ENCODE results near the gene CDH4. TPM values are rescaled to one million over a fixed set of nuclear protein-coding genes. Genes with fewer than 3 reads are reported as not detected.

The CDH4 gene
- total and polyA plus RNA-seq, 9 of the 15 experiments (the other 6 are each of a cell fraction or from before 2014, with no cell fraction given) = 0.04 TPM; not detected in 8

GRCh38 chr20:61382194-61382593 lies 130.1 kb downstream of the CDH4 start:
- POLR2A ChIA-PET = no interaction called here
- Histone ChIP-seq H2AFZ (ENCODE audit: low read depth, low read length) (no peak overlapping the region), H3K27ac (ENCODE audit: extremely low read depth, low read depth, low read length) (no peak overlapping the region), H3K79me2 (ENCODE audit: control insufficient read depth, insufficient read depth, low read length) (no peaks in the 10 kb centered on the region), H3K9ac (ENCODE audit: insufficient read depth in 1 of 2, low read depth in 2 of 2, low read length in 2 of 2) (no peak overlapping the region), H3K4me2 (ENCODE audit: insufficient read depth, low read length) (no peak overlapping the region), H4K20me1 (replicated peaks; ENCODE audit: control insufficient read depth, insufficient read depth, low read length) (no peaks in the 10 kb centered on the region), H3K4me3 (no peak overlapping the region), H3K9me3 (replicated peaks; ENCODE audit: control insufficient read depth, insufficient read depth, low read depth, low read length) (0 out of 2 replicates have a peak, but pooled peaks cover 1% of the 10 kb centered on the region), H3K36me3 (ENCODE audit: control insufficient read depth, insufficient read depth, low read length) (no peaks in the 10 kb centered on the region), H3K9me1 (ENCODE audit: control insufficient read depth, insufficient read depth, low read length) (no peaks in the 10 kb centered on the region), H3K27me3 (ENCODE audit: control insufficient read depth in 2 of 2, insufficient read depth in 2 of 2, low read length in 2 of 2) (peaks cover 0 to 9% of the 10 kb centered on the region in 2 experiments; a peak in 1 of 5 replicates), H3K4me1 (replicated peaks in 1 of 2; ENCODE audit: control insufficient read depth in 2 of 2, insufficient read depth in 2 of 2, low read length in 2 of 2) (no peaks in the 10 kb centered on the region)
- no peak for TF ChIP-seq MAZ (CRISPR knock-in tag; conservative IDR thresholded peaks at IDR 0.05 in 1 of 2, IDR thresholded peaks at IDR 0.05 in 1 of 2)
- TF ChIP-seq NR4A1 (CRISPR knock-in tag; IDR thresholded peaks at IDR 0.05) = no peak
- TF ChIP-seq NR4A1 (tag; IDR thresholded peaks at IDR 0.05) = no peak
- TF ChIP-seq ILF3 (IDR thresholded peaks at IDR 0.05; ENCODE audit: borderline replicate concordance) = no peak
- no peak for TF ChIP-seq ZNF79 (CRISPR knock-in tag; IDR thresholded peaks at IDR 0.05; ENCODE audit: low read depth)
- TF ChIP-seq USF2 (CRISPR knock-in tag; IDR thresholded peaks at IDR 0.05) = no peak
- no peak for TF ChIP-seq ZNF444 (CRISPR knock-in tag; IDR thresholded peaks at IDR 0.05)
- TF ChIP-seq HDAC2 (IDR thresholded peaks at IDR 0.05) = no peak
- no peak for TF ChIP-seq CHCHD3 (CRISPR knock-in tag; IDR thresholded peaks at IDR 0.05)
- TF ChIP-seq FOXA1 (IDR thresholded peaks at IDR 0.05; ENCODE audit: borderline replicate concordance) = no peak
- TF ChIP-seq RFX5 (IDR thresholded peaks at IDR 0.05; ENCODE audit: low read depth, low read length) = no peak
- TF ChIP-seq RBFOX2 (IDR thresholded peaks at IDR 0.05; ENCODE audit: low read depth, low read length) = no peak
- TF ChIP-seq TAL1 (IDR thresholded peaks at IDR 0.05) = no peak
- TF ChIP-seq ZNF316 (IDR thresholded peaks at IDR 0.05) = no peak
- TF ChIP-seq BCLAF1 (IDR thresholded peaks at IDR 0.05; ENCODE audit: borderline replicate concordance in 1 of 2, control insufficient read depth in 1 of 2, low read depth in 2 of 2, low read length in 1 of 2) = no peak
- in situ Hi-C loops (cut with MboI) = no loop called here
- WGBS (ENCODE audit: insufficient coverage, low coverage, missing lambda C conversion rate) = 0% methylated on average over 3 of the region's 3 CpGs
- CTCF ChIA-PET (ENCODE audit: low intra/inter-chr PET ratio) = no interaction called here
- FAIRE-seq (no peak), DNase-seq (ENCODE audit: extremely low read depth in 1 of 4, low spot score in 3 of 4) (no peak), ATAC-seq (no peak)
- no TSS peak for BruUV-seq (replicated peaks)
- intact Hi-C loops (cut with micrococcal nuclease) = no loop called here
